ENCODE results near the gene FARSB.

DNA sequence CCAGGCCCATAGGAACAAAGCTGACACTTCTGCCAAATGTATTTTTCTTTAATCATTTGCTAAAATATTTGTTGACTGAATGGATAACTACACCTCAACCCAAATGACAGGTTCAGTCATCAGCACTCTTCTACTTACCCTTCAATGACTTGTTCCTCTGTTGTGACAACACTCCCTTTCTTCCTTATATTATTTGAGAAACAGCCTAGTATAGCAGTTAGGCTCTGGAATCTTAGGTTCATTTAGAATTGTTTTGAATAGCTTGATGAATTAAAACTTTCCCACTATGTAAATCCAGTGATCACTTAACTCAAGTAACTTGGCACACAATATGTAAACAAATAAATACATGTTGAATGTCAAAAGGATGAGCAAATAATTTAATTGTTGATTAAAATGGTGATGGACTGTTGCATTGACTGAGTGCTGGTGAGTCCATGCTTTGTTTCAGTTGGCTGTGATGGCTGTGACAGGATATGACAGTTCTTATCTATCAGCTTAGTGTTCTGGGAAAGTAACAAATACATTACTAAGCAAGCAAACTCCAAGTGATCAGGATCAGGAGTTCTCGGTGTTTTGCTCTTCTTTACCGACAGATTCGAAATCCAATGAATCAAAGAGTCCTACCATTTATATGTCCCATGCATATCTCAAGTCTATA lies 12.7 kb upstream of the FARSB start:
- TF ChIP-seq, protein P1, sequence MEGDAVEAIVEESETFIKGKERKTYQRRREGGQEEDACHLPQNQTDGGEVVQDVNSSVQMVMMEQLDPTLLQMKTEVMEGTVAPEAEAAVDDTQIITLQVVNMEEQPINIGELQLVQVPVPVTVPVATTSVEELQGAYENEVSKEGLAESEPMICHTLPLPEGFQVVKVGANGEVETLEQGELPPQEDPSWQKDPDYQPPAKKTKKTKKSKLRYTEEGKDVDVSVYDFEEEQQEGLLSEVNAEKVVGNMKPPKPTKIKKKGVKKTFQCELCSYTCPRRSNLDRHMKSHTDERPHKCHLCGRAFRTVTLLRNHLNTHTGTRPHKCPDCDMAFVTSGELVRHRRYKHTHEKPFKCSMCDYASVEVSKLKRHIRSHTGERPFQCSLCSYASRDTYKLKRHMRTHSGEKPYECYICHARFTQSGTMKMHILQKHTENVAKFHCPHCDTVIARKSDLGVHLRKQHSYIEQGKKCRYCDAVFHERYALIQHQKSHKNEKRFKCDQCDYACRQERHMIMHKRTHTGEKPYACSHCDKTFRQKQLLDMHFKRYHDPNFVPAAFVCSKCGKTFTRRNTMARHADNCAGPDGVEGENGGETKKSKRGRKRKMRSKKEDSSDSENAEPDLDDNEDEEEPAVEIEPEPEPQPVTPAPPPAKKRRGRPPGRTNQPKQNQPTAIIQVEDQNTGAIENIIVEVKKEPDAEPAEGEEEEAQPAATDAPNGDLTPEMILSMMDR (conservative IDR thresholded peaks at IDR 0.05 in 1 of 2, IDR thresholded peaks at IDR 0.05 in 1 of 2; ENCODE audit: low read depth in 1 of 2, low read length in 2 of 2), result no peak
- no peak for TF ChIP-seq EZH2 (IDR thresholded peaks at IDR 0.05; ENCODE audit: low read length, missing control alignments)

All from fibroblast of lung (primary cell).